SK-N-SH (cell line): ENCODE results near the gene SELENOS. TPM values are rescaled to one million over a fixed set of nuclear protein-coding genes. Genes with fewer than 3 reads are reported as not detected.
A peak's percentile ranks its signal among the peaks of the same experiment; 100 is the strongest.

Experiments
- CTCF ChIA-PET: fragments of 300-600, 350-600 bp; formaldehyde crosslinking; extraction: SDS; loops from one replicate; lab custom pipeline; 2021; lab: Yijun Ruan, JAX
- POLR2A ChIA-PET: fragments of 350-600 bp; sonication (Branson Sonifier 250); formaldehyde crosslinking; extraction: SDS; loops from one replicate; lab custom pipeline; 2020; ENCODE audit warnings: antibody characterized with exemption, inconsistent platforms; lab: Yijun Ruan, JAX
- DNase-seq: peaks from one replicate; pipeline ENCODE4 v3.0.0; 2012
- H2AFZ ChIP-seq: fragments of 200-600 bp; sonication (generic); 2 replicates; pipeline ENCODE4 v1.8.1; 2016; ENCODE audit warnings: antibody characterized with exemption, mild to moderate bottlenecking, low read depth
- H3F3A ChIP-seq: fragments of 200-600 bp; sonication (generic); replicated peaks from 2 replicates; pipeline ENCODE3; 2016; ENCODE audit warnings: antibody characterized with exemption, mild to moderate bottlenecking; ENCODE audit not compliant: insufficient read depth
- H3K27ac ChIP-seq, 2 experiments: fragments of 200-500 bp in 1 of 2; fragments of 200-600 bp in 1 of 2; sonication (Bioruptor generic) in 1 of 2; sonication (generic), shearing (Covaris generic) in 1 of 2; 2 replicates each; pipeline versions ENCODE4 v1.5.1 to v1.6.1; 2014 to 2016; ENCODE audit warnings: low read depth in 2 of 2, inconsistent platforms in 1 of 2, low read length in 1 of 2, mild to moderate bottlenecking in 1 of 2, mixed read lengths in 1 of 2
- H3K27me3 ChIP-seq: fragments of 200-600 bp; sonication (generic), shearing (Covaris generic); 2 replicates; pipeline ENCODE4 v1.6.1; 2016; ENCODE audit warnings: mixed run types; ENCODE audit not compliant: insufficient read depth
- H3K36me3 ChIP-seq, 2 experiments: fragments of 200-500 bp in 1 of 2; fragments of 200-600 bp in 1 of 2; sonication (Bioruptor generic) in 1 of 2; sonication (generic) in 1 of 2; replicated peaks in 1 of 2; 2 replicates each; pipeline versions ENCODE3 to v1.5.1; 2014 to 2016; ENCODE audit warnings: low read length in 1 of 2, mild to moderate bottlenecking in 1 of 2; ENCODE audit not compliant: insufficient read depth in 2 of 2, control insufficient read depth in 1 of 2
- H3K4me1 ChIP-seq, 2 experiments: fragments of 200-500 bp in 1 of 2; fragments of 200-600 bp in 1 of 2; sonication (Bioruptor generic) in 1 of 2; sonication (generic), shearing (Covaris generic) in 1 of 2; 2 replicates each; pipeline versions ENCODE4 v1.5.1 to v1.6.1; 2014 to 2016; ENCODE audit warnings: low read depth in 1 of 2, low read length in 1 of 2, mixed run types in 1 of 2; ENCODE audit not compliant: insufficient read depth in 2 of 2, control insufficient read depth in 1 of 2
- H3K4me2 ChIP-seq: fragments of 200-600 bp; sonication (generic), shearing (Covaris generic); 2 replicates; pipeline ENCODE4 v1.6.1; 2017; ENCODE audit warnings: mixed run types
- H3K4me3 ChIP-seq, 2 experiments: fragments of 200-500 bp in 1 of 2; fragments of 200-600 bp in 1 of 2; sonication (Bioruptor generic) in 1 of 2; sonication (generic), shearing (Covaris generic) in 1 of 2; 2 replicates each; pipeline versions ENCODE4 v1.5.1 to v1.8.1; 2014 to 2016; ENCODE audit warnings: low read depth in 2 of 2, inconsistent platforms in 1 of 2, low read length in 1 of 2, mild to moderate bottlenecking in 1 of 2, mixed read lengths in 1 of 2, moderate library complexity in 1 of 2
- H3K79me2 ChIP-seq: fragments of 200-600 bp; sonication (generic); 2 replicates; pipeline ENCODE4 v1.8.1; 2017; ENCODE audit warnings: mild to moderate bottlenecking; ENCODE audit not compliant: insufficient read depth
- H3K9ac ChIP-seq: fragments of 200-600 bp; sonication (generic); 2 replicates; pipeline ENCODE4 v1.6.1; 2017; ENCODE audit warnings: mixed run types
- H3K9me2 ChIP-seq: fragments of 200-600 bp; sonication (generic); 2 replicates; pipeline ENCODE4 v1.6.1; 2017; ENCODE audit warnings: mixed run types
- H3K9me3 ChIP-seq: fragments of 200-600 bp; sonication (generic); 2 replicates; pipeline ENCODE4 v1.6.1; 2017; ENCODE audit warnings: mixed run types, mild to moderate bottlenecking, moderate library complexity
- H4K20me1 ChIP-seq: fragments of 200-600 bp; sonication (generic); 2 replicates; pipeline ENCODE4 v1.6.1; 2017; ENCODE audit warnings: mild to moderate bottlenecking, mixed run types; ENCODE audit not compliant: insufficient read depth
- FOSL2 ChIP-seq: IDR thresholded peaks from 2 replicates; pipeline ENCODE4 v1.4.0; 2012; ENCODE audit warnings: low read depth, mild to moderate bottlenecking, moderate library complexity, borderline replicate concordance
- FOXM1 ChIP-seq: IDR thresholded peaks from 2 replicates; pipeline ENCODE4 v1.4.0; 2012; ENCODE audit warnings: low read depth, mild to moderate bottlenecking
- GABPA ChIP-seq: IDR thresholded peaks from 2 replicates; pipeline ENCODE4 v1.4.0; 2012; ENCODE audit warnings: low read depth, mild to moderate bottlenecking
- GATA2 ChIP-seq: sonication (generic); formaldehyde crosslinking; IDR thresholded peaks from 2 replicates; pipeline ENCODE4 v1.5.0; 2020; ENCODE audit warnings: mild to moderate bottlenecking, missing genetic modification reagents
- MEF2A ChIP-seq: IDR thresholded peaks from 2 replicates; pipeline ENCODE4 v1.4.0; 2012; ENCODE audit warnings: low read depth, borderline replicate concordance
- NRF1 ChIP-seq: IDR thresholded peaks from 2 replicates; pipeline ENCODE4 v1.6.1; 2012; ENCODE audit warnings: low read depth, mild to moderate bottlenecking, low read length
- POLR2AphosphoS5 ChIP-seq: IDR thresholded peaks from 2 replicates; pipeline ENCODE4 v1.6.1; 2012; ENCODE audit warnings: low read depth, low read length
- RAD21 ChIP-seq: IDR thresholded peaks from 2 replicates; pipeline ENCODE4 v1.6.1; 2012; ENCODE audit warnings: mild to moderate bottlenecking, low read length
- RCOR1 ChIP-seq: fragments of 150-350 bp; IDR thresholded peaks from 2 replicates; pipeline ENCODE4 v1.6.1; 2017; ENCODE audit warnings: antibody characterized with exemption, low read length
- RFX5 ChIP-seq: IDR thresholded peaks from 2 replicates; pipeline ENCODE4 v1.6.1; 2012; ENCODE audit warnings: mild to moderate bottlenecking, improper control_type of control experiment, low read length
- RXRA ChIP-seq: IDR thresholded peaks from 2 replicates; pipeline ENCODE4 v1.4.0; 2012; ENCODE audit warnings: low read depth, mild to moderate bottlenecking, borderline replicate concordance
- SIN3A ChIP-seq: IDR thresholded peaks from 2 replicates; pipeline ENCODE4 v1.6.1; 2012; ENCODE audit warnings: low read depth, mild to moderate bottlenecking, low read length, moderate library complexity, borderline replicate concordance
- WGBS: methylation state at CpG from one replicate; pipeline ENCODE4 v1.1.6; 2017; ENCODE audit warnings: low lambda C conversion rate; 5-methylcytosine and 5-hydroxymethylcytosine counted together
- polyA plus RNA-seq, 3 experiments: library from polyadenylated mRNA; depleted of rRNA; stranded (reverse); fragments of >200 nt; gene quantifications; 2 replicates each; pipeline ENCODE4 v1.2.3, GENCODE V29; 2012
- TF ChIP-seq, protein P1 (sequence below): IDR thresholded peaks from 2 replicates; pipeline ENCODE4 v1.4.0; 2012; ENCODE audit warnings: low read depth
- TF ChIP-seq, protein P2 (sequence below): IDR thresholded peaks from 2 replicates; pipeline ENCODE4 v1.6.1; 2012; ENCODE audit warnings: mild to moderate bottlenecking, low read depth, low read length, moderate library complexity
- TF ChIP-seq, protein P3 (sequence below): fragments of 150-350 bp; IDR thresholded peaks from 2 replicates; pipeline ENCODE4 v1.6.1; 2016; ENCODE audit warnings: mild to moderate bottlenecking, low read depth, low read length
- TF ChIP-seq, protein P4 (sequence below): fragments of 150-350 bp; IDR thresholded peaks from 2 replicates; pipeline ENCODE4 v1.6.1; 2017; ENCODE audit warnings: antibody characterized with exemption, low read length, low read depth, borderline replicate concordance

The SELENOS gene
- polyA plus RNA-seq, 1 of the 3 experiments (the other 2 are of a cell fraction), result 101 TPM

- no peak for DNase-seq
- no peak overlapping the region for H3K4me2 ChIP-seq
- H3K9ac ChIP-seq, result no peak overlapping the region
- H3K27ac ChIP-seq, result peak overlapping the region in 1 of 2 experiments; percentile 43; a peak in 1 of 4 replicates
- TF ChIP-seq RAD21 (no peak), POLR2AphosphoS5 (no peak)
- TF ChIP-seq, protein P1, sequence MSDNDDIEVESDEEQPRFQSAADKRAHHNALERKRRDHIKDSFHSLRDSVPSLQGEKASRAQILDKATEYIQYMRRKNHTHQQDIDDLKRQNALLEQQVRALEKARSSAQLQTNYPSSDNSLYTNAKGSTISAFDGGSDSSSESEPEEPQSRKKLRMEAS, result no peak
- TF ChIP-seq, protein P2, sequence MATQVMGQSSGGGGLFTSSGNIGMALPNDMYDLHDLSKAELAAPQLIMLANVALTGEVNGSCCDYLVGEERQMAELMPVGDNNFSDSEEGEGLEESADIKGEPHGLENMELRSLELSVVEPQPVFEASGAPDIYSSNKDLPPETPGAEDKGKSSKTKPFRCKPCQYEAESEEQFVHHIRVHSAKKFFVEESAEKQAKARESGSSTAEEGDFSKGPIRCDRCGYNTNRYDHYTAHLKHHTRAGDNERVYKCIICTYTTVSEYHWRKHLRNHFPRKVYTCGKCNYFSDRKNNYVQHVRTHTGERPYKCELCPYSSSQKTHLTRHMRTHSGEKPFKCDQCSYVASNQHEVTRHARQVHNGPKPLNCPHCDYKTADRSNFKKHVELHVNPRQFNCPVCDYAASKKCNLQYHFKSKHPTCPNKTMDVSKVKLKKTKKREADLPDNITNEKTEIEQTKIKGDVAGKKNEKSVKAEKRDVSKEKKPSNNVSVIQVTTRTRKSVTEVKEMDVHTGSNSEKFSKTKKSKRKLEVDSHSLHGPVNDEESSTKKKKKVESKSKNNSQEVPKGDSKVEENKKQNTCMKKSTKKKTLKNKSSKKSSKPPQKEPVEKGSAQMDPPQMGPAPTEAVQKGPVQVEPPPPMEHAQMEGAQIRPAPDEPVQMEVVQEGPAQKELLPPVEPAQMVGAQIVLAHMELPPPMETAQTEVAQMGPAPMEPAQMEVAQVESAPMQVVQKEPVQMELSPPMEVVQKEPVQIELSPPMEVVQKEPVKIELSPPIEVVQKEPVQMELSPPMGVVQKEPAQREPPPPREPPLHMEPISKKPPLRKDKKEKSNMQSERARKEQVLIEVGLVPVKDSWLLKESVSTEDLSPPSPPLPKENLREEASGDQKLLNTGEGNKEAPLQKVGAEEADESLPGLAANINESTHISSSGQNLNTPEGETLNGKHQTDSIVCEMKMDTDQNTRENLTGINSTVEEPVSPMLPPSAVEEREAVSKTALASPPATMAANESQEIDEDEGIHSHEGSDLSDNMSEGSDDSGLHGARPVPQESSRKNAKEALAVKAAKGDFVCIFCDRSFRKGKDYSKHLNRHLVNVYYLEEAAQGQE, result no peak
- H3K4me1 ChIP-seq, result peaks cover 14 to 37% of the 10 kb centered on the region in 2 experiments; a peak in 2 of 4 replicates
- no peak overlapping the region for H2AFZ ChIP-seq
- H3K36me3 ChIP-seq, result peaks cover 0 to 20% of the 10 kb centered on the region in 2 experiments
- no peaks in the 10 kb centered on the region for H3K9me2 ChIP-seq
- H4K20me1 ChIP-seq, result peaks cover 99% of the 10 kb centered on the region
- peaks cover 100% of the 10 kb centered on the region for H3K79me2 ChIP-seq
- H3K27me3 ChIP-seq, result no peaks in the 10 kb centered on the region
- POLR2A ChIA-PET, result no interaction called here
- CTCF ChIA-PET, result interaction anchor here (1.3 to 2.1 kb wide), 4 partner anchors 14 to 236 kb away, joined by 3 to 8 read pairs (median 4); no protein-coding TSS in a partner anchor
- H3F3A ChIP-seq, result no peaks in the 10 kb centered on the region
- H3K4me3 ChIP-seq, result no peak overlapping the region
- 92% methylated on average over 7 of the region's 7 CpGs for WGBS
- no peaks in the 10 kb centered on the region for H3K9me3 ChIP-seq
Measured at GRCh38 chr15:101244036-101244781, 33.1 kb downstream of the SELENOS start.

- peaks cover 100% of the 10 kb centered on the region for H4K20me1 ChIP-seq
- no peak overlapping the region for H3K4me2 ChIP-seq
- no peak overlapping the region for H3K27ac ChIP-seq
- DNase-seq, result no peak
- H3K9me3 ChIP-seq, result no peaks in the 10 kb centered on the region
- H3K27me3 ChIP-seq, result no peaks in the 10 kb centered on the region
- 0 out of 2 replicates have a peak, but pooled peaks cover under 1% of the 10 kb centered on the region for H3K9me2 ChIP-seq
- H3K36me3 ChIP-seq, result peaks cover 0 to 20% of the 10 kb centered on the region in 2 experiments
- H3K79me2 ChIP-seq, result peaks cover 100% of the 10 kb centered on the region
- no peak overlapping the region for H3K9ac ChIP-seq
- 94% methylated on average over 9 of the region's 9 CpGs for WGBS
- H2AFZ ChIP-seq, result no peak overlapping the region
- no peaks in the 10 kb centered on the region for H3F3A ChIP-seq
- peaks cover 15 to 38% of the 10 kb centered on the region in 2 experiments; a peak in 2 of 4 replicates for H3K4me1 ChIP-seq
- POLR2A ChIA-PET, result no interaction called here
- no peak overlapping the region for H3K4me3 ChIP-seq
- CTCF ChIA-PET, result interaction anchor here (1.1 to 1.6 kb wide), 4 partner anchors 8 to 236 kb away, joined by 3 to 8 read pairs (median 4); partner anchors contain the start of gene CHSY1
- TF ChIP-seq GABPA, result no peak
- TF ChIP-seq, protein P3, sequence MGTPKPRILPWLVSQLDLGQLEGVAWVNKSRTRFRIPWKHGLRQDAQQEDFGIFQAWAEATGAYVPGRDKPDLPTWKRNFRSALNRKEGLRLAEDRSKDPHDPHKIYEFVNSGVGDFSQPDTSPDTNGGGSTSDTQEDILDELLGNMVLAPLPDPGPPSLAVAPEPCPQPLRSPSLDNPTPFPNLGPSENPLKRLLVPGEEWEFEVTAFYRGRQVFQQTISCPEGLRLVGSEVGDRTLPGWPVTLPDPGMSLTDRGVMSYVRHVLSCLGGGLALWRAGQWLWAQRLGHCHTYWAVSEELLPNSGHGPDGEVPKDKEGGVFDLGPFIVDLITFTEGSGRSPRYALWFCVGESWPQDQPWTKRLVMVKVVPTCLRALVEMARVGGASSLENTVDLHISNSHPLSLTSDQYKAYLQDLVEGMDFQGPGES, result no peak
- TF ChIP-seq MEF2A, result no peak
- no peak for TF ChIP-seq RCOR1
- no peak for TF ChIP-seq GATA2
- TF ChIP-seq RFX5, result no peak
- TF ChIP-seq, protein P4, sequence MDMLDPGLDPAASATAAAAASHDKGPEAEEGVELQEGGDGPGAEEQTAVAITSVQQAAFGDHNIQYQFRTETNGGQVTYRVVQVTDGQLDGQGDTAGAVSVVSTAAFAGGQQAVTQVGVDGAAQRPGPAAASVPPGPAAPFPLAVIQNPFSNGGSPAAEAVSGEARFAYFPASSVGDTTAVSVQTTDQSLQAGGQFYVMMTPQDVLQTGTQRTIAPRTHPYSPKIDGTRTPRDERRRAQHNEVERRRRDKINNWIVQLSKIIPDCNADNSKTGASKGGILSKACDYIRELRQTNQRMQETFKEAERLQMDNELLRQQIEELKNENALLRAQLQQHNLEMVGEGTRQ, result no peak
- TF ChIP-seq RXRA, result no peak
- no peak for TF ChIP-seq FOSL2
- TF ChIP-seq SIN3A, result no peak
- TF ChIP-seq FOXM1, result no peak
- no peak for TF ChIP-seq NRF1
- TF ChIP-seq, protein P2, result no peak
Measured at GRCh38 chr15:101243420-101243819, 33.9 kb downstream of the SELENOS start.
